NK-92 (cell line): ENCODE measurements around the gene ZNF598.
A peak's percentile ranks its signal among the peaks of the same experiment; 100 is the strongest.
"Not testable (repeated sequence)": the region's sequence is repeated elsewhere in the genome, so short reads cannot be mapped to it uniquely, and the experiment has no call there.

Experiments
- DNase-seq: peaks from one replicate; lab custom pipeline; 2025; ENCODE audit not compliant: unreplicated experiment; lab: John Stamatoyannopoulos, UW

The ZNF598 gene

DNA sequence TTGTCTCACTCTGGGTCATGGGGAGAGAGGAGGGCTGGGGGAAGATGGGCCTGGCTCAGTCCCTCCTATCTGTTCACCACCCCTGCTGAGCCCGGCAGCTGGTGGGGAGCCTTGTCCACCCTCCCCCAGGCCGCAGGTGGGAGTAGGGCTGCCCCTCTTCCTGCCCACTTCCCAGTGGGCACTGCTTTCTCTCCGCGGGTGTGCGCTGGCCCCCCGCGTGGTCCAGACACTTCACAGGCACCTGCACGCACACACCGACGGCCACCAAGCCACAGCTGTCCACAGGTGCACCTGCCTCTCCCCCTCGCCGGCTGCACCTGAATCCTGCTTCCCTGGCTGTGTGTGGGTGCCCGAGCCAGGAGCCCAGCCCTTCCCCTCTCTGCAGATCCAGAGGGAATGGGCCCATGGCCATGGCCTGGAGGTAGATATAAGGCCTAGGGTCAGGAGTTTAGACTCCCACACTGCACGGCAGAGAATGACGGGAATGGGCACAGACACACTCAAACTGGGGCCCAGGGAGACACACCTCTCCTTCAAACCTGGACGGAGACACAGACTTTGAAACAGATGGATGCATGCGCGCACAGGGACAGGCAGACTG, 19.1 kb upstream of the ZNF598 start:
- DNase-seq = no peak

DNA sequence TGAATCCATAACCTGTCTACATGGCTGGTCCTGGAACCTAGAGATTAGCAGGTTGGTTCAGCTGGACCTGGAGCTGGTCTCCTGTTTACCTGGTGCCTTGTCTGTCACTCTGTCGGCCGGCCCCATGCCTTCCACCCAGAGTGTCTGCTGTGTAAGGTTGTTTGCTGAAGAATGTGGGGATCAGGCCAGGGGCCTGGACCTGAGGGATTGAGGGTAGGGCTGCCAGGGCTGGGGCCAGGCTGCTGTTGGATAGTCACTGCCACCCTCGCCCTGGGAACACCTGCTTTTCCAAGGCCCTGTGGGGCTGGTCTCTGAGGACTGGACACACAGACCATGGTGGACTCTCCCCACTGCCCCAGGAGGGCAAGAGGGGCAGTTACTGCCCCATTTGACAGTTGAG, 18.5 kb upstream of the ZNF598 start:
- DNase-seq = no peak

GRCh38 chr16:2027024-2028010, 17.7 kb upstream of the ZNF598 start:
- DNase-seq = no peak

DNA sequence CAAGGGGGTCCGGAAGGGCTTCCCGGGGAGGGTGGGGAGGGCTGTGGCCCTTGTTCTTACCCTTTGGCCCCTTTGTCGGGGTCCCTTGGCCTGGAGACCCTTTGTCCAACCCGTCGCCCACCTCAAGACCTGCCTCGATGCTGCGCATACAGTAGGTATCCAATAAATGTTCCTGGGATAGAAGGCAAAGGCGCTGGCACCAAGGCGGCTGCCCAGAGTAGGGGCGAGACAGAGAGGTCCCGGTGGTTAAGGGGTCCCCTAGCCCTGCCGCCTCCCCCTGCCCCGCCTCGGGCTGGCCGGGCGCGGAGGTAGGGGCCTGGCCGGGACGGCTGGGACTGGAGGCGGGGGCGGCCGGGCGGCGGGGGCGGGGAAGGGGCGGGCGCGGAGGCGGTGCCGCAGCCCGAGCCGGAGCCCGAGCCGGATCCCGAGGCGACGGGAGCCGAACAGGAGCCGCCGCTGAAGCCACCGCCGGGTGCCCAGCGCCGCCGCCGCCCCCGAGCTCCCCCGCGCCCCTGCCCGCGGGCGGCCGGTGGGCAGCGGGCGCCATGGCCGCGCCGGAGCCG, 16.9 kb upstream of the ZNF598 start, which contains the start of gene NHERF2:
Gene NHERF2 (plus strand): TSS at position 442 of the 563 bp plus-strand sequence. CDS start 104 bp downstream, at position 546.
- no peak for DNase-seq

DNA sequence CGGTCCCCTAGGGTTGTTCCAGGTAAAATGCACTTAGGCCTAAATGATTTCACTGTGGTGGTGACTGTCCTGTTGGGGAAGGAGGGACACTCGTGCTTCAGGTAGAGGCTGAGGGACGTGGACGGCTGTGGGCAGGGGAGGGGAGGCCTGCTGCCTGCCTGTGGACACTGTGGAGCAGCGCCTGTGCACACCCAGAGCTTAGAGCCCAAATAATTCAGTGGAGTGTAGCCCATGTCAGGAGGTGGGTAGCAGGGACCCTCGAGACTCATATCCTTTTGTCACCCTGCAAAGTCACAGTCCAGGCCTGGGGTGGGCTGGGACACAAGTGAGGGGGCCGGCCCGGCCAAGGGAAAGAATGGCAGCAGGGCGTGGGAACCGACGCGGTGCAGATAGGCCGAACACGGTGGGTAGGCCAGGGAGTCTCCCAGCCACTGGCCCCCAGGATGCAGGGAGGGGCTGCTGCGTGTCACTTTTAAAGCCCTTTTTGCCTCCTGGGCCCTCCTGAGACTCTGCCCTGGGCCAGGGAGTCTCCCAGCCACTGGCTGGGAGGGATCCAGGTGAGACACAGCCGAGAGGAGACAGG, 16.3 kb upstream of the ZNF598 start:
- no peak for DNase-seq

DNA sequence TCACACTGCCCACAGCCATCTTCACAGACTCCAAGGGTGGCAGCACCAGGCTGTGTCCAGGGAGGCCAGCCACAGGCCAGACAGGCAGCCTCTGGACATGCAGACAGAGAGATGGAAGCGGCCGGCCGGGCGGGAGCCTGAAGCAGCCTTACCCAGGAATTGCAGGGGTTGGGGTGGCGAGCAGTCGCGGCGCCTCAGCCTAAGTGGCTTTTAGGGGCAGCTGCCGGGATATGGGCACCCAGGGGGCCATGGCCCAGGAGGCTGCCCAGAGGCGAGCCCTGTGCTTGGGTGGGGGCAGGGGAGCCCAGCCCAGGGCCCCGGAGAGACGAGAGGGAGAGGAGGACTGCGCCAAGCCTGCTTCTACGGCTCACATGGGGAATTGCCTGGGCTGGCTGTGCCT, 15.6 kb upstream of the ZNF598 start:
- DNase-seq = no peak

- no peak for DNase-seq
Measured at GRCh38 chr16:2024032-2024420, 14.4 kb upstream of the ZNF598 start.

- DNase-seq = peak; percentile 61
Measured at GRCh38 chr16:2023092-2024031, 13.7 kb upstream of the ZNF598 start.

DNA sequence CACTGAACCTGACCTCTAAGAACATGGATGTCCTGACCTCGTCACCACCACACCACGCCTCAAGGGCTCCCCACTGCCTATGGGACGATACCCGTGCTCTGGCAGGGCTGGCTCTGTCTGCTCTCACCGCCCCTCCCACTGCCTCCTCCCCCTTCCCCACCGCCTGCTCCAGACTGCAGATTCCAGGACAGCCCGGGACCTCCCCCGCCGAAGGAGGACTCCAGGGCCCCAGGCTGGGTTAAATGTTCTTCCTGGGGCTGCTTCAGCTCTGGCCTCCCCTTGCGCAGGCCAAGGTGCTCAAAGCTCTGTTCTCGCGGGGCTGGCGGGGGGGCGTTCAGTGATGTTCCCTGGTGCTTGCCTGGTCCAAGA, 13.1 kb upstream of the ZNF598 start:
- no peak for DNase-seq

DNA sequence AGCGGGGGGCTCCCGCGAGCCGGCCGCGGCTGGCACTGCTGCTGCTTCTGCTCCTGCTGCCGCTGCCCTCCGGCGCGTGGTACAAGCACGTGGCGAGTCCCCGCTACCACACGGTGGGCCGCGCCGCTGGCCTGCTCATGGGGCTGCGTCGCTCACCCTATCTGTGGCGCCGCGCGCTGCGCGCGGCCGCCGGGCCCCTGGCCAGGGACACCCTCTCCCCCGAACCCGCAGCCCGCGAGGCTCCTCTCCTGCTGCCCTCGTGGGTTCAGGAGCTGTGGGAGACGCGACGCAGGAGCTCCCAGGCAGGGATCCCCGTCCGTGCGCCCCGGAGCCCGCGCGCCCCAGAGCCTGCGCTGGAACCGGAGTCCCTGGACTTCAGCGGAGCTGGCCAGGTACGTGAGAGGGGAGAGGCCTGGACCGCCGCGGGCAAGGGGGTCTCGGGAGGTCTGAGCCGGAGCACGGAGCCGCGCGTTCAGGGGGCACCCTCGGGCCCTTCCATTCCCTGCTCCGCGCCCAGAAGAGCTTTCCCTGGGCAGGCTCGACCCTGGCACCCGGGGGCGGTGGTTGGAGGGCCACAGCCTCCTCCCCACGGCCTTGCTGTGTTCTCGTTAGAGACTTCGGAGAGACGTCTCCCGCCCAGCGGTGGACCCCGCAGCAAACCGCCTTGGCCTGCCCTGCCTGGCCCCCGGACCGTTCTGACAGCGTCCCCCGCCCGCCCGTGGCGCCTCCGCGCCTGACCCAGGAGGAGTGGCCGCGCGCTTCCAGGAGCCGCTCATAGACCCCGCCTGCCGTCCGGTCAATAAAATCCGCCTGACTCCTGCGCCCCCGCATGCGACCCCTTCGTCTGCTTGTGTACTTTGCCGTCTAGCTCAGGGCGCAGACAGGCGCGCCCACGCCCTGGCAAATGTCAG, 10.6 kb upstream of the ZNF598 start:
- no peak for DNase-seq

DNA sequence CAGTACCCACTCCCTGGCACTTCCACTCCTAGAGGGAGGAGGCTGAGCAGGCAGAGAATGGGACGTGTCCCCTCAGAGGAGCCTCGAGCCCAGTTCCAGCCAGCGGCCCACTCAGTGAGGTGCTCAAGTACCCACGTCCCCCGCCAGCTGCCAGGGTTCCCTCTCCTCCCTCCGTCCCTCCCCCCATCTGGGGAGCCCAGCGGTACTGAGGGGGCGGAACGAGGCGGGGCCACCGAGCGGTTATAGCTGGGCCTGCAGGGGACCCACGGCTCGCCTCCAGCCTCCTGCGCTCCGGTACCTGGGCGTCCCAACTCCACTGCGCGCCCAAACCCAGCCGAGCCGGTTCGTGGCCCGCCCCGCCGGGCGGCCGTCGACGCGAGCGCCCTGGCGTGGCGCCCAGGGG, 9.9 kb upstream of the ZNF598 start, which contains the start of gene NPW:
Gene NPW (plus strand): TSS at position 268 of the 403 bp plus-strand sequence.
- no peak for DNase-seq

GRCh38 chr16:2016407-2016922, 6.8 kb upstream of the ZNF598 start:
- no peak for DNase-seq

DNA sequence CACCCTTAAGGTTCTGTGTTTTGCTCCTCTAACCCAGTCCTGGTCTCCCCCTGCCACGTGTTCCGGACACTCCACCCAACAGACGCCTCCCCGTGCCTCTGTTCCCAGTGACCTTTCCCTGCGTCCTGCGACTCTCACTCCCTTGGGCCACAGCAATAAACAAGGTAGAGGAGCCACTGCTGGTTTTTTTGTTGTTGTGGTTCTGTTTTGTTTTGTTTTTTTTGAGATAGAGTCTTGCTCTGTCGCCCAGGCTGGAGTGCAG, 6.3 kb upstream of the ZNF598 start:
- DNase-seq = no peak

DNA sequence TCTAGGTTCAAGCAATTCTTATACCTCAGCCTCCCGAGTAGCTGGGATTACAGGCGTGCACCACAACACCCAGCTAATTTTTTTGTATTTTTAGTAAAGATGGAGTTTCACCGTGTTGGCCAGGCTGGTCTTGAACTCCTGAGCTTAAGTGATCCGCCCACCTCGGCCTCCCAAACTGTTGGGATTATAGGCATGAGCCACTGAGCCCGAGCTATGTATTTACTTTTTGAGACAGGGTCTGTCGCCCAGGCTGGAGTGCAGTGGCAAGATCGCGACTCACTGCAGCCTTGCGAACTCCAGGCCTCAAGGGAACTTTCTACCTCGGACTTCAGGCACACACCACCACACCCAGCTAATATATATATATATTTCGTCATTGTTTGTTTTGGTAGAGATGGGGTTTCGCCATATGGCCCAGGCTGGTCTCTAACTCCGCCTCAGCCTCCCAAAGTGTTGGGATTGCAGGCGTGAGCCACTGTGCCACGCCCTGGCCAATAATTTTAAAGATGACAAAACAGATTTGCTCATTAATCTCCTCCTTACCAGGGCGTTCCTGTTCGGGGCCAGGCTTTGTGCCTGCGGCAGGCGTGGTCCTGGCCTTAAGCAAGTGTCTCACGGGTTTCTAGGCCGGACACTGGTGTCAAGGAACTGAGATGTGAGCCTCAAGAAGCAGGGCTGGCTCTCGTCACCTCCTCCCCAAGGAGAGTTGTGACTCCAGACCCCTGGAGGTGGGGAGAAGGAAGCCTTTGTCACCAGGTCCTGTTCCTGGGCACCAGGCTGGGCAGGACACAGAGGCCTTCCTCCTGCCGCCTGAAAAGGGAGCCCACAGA, 5.7 kb upstream of the ZNF598 start:
- DNase-seq = no peak

DNA sequence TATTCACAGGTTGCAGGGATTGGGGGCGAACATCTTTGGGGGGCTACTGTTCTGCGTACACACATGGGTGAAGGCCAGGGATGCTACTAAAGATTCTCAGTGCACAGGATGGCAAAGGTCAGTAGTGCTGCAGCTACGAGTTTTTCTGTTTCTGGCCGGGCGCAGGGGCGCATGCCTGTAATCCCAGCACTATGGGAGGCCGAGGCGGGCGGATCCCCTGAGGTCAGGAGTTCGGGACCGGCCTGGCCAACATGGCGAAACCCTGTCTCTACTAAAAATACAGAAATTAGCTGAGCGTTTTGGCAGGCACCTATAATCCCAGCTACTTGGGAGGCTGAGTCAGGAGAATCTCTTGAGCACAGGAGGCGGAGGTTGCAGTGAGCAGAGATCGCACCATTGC, 3.9 kb upstream of the ZNF598 start:
- no peak for DNase-seq

DNA sequence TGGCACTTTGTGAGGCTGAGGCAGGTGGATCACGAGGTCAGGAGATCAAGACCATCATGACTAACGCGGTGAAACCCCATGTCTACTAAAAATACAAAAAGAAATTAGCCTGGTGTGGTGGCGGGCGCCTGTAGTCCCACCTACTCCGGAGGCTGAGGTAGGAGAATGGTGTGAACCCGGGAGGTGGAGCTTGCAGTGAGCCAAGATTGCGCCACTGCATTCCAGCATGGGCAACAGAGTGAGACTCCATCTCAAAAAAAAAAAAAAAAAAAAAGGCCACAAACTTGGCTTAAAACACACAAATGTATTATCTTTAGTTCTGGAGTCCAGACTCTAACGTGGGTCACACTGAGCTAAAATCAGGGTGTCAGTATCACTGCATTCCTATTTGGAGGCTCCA, 2.1 kb upstream of the ZNF598 start:
- not testable (repeated sequence) for DNase-seq

GRCh38 chr16:2009164-2009711, 383 bp downstream of the ZNF598 start:
- no peak for DNase-seq

GRCh38 chr16:2008631-2009163, 924 bp downstream of the ZNF598 start:
- DNase-seq = no peak
